Thyroid gland (tissue), 4 donors: ENCODE data around the gene HIRIP3.

Source experiments
- POLR2A ChIP-seq, 2 donors: fragments of 450-650 bp; IDR thresholded peaks; one replicate each; pipeline ENCODE4 v1.6.1; 2017; ENCODE audit warnings: antibody characterized with exemption in 2 of 2, mild to moderate bottlenecking in 2 of 2, moderate library complexity in 1 of 2
- TF ChIP-seq, protein P1 (sequence below), 6 experiments: fragments of 200-600 bp in 3 of 6; fragments of 450-650 bp in 3 of 6; sonication (generic) in 3 of 6; IDR thresholded peaks; one replicate each; pipeline ENCODE4 v1.5.1; 2016 to 2019; ENCODE audit warnings: antibody characterized with exemption in 6 of 6, mild to moderate bottlenecking in 2 of 6, inconsistent platforms in 1 of 6, moderate library complexity in 1 of 6

DNA sequence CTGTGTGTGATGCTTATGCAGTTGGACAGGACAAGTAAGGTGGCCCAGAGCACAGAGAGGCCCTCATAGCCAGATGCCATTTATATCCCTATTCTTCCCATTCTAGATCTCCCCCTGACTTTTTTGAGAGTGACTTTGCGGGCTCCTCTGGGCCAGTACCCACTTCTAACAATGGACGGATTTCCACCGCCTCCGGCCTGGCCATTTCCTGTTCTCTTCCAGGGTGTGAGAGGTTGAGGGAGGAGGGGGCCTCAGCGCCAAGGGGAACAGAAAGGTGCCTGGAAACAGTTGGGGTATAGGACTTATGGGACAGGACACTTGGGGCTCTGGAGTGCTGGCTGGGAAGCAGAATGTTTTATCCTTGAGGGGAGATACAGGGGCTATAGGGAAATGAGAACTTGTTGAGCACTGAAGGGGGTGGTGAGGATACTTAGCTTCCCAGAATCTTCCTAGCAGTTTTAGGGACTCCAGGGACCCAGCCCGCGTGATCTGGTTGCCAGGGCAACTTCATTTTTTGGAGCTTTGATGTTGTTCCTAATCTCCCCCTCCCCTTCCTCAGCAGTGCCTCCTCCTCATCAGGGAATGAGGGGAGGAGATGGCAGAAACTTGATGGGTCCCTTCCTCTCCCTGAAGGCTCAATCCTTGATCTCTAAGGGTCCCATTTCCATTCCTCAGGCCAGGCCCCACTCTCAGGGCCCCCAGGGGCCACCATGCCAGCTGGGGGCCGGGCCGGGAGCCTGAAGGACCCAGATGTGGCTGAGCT is 18.2 kb downstream of the HIRIP3 start:
- TF ChIP-seq, protein P1, sequence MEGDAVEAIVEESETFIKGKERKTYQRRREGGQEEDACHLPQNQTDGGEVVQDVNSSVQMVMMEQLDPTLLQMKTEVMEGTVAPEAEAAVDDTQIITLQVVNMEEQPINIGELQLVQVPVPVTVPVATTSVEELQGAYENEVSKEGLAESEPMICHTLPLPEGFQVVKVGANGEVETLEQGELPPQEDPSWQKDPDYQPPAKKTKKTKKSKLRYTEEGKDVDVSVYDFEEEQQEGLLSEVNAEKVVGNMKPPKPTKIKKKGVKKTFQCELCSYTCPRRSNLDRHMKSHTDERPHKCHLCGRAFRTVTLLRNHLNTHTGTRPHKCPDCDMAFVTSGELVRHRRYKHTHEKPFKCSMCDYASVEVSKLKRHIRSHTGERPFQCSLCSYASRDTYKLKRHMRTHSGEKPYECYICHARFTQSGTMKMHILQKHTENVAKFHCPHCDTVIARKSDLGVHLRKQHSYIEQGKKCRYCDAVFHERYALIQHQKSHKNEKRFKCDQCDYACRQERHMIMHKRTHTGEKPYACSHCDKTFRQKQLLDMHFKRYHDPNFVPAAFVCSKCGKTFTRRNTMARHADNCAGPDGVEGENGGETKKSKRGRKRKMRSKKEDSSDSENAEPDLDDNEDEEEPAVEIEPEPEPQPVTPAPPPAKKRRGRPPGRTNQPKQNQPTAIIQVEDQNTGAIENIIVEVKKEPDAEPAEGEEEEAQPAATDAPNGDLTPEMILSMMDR (IDR thresholded peaks at IDR 0.05), result no peak
- TF ChIP-seq POLR2A (IDR thresholded peaks at IDR 0.05), result no peak
